A549 treated with GW870086 at 1 μM for 4 hours (cell line): ENCODE results near the gene LILRB4. TPM values are rescaled to one million over a fixed set of nuclear protein-coding genes. Genes with fewer than 3 reads are reported as not detected.

Source experiments
- total RNA-seq: library from RNA; stranded (reverse); fragments of 200-300 nt; extraction: Qiagen RNA extraction; gene quantifications from 5 replicates; pipeline ENCODE4 v1.2.3, GENCODE V29; 2022; ENCODE audit warnings: low read depth

LILRB4 gene
- total RNA-seq = not detected in 5 replicates

GRCh38 chr19:54662730-54663129 lies at the start of gene LILRB4:
LILRB4 (plus strand) TSS chr19:54662985; CDS start chr19:54663034, 49 bp downstream.

GRCh38 chr19:54630262-54630661 lies 32.5 kb upstream of the LILRB4 start, which contains the start of gene LILRB1:
LILRB1 (plus strand) TSS chr19:54630484; CDS start chr19:54631074, 590 bp downstream.

Other genes starting within 250 kb of the LILRB4 start
- 0.21 to 0.30 TPM (median 0.25 TPM) in 4 of 5 replicates, not detected in the other for gene TTYH1, start 247.5 kb upstream of the LILRB4 start, total RNA-seq
- gene LENG8, start 213.8 kb upstream of the LILRB4 start, total RNA-seq = 78.1 to 131 TPM (median 107 TPM) in 5 replicates
- gene LENG9, start 199.2 kb upstream of the LILRB4 start, total RNA-seq = 4.8 to 6.6 TPM (median 6.4 TPM) in 5 replicates
- gene CDC42EP5, start 189.7 kb upstream of the LILRB4 start, total RNA-seq = 0.17 to 0.36 TPM in 2 of 5 replicates, not detected in the others
- not detected in 5 replicates for gene LAIR2, start 160.2 kb upstream of the LILRB4 start, total RNA-seq
- gene LILRA2, start 89.2 kb upstream of the LILRB4 start, total RNA-seq = not detected in 5 replicates
- not detected in 5 replicates for gene LILRA1, start 69.4 kb upstream of the LILRB4 start, total RNA-seq
- not detected in 5 replicates for gene LILRB1, start 32.5 kb upstream of the LILRB4 start, total RNA-seq
- not detected in 5 replicates for gene KIR3DL3, start 61.5 kb downstream of the LILRB4 start, total RNA-seq
- not detected in 5 replicates for gene KIR2DL3, start 75.5 kb downstream of the LILRB4 start, total RNA-seq
- not detected in 5 replicates for gene KIR2DL1, start 106.8 kb downstream of the LILRB4 start, total RNA-seq
- not detected in 5 replicates for gene KIR2DL4, start 140.6 kb downstream of the LILRB4 start, total RNA-seq
- not detected in 5 replicates for gene KIR3DL1, start 153.5 kb downstream of the LILRB4 start, total RNA-seq
- not detected in 5 replicates for gene KIR2DS4, start 169.7 kb downstream of the LILRB4 start, total RNA-seq
- gene KIR3DL2, start 187.5 kb downstream of the LILRB4 start, total RNA-seq = not detected in 5 replicates
- not detected in 5 replicates for gene FCAR, start 211.2 kb downstream of the LILRB4 start, total RNA-seq
- not detected in 5 replicates for gene NCR1, start 243.2 kb downstream of the LILRB4 start, total RNA-seq